GM15510 (cell line): ENCODE measurements around the gene TRPM5.

Experiments used
- POLR2A ChIP-seq: IDR thresholded peaks from 3 replicates; pipeline ENCODE4 v1.6.1; 2011; ENCODE audit warnings: borderline replicate concordance; ENCODE audit not compliant: insufficient read length; ENCODE audit errors: extremely low read depth

TRPM5 gene

DNA sequence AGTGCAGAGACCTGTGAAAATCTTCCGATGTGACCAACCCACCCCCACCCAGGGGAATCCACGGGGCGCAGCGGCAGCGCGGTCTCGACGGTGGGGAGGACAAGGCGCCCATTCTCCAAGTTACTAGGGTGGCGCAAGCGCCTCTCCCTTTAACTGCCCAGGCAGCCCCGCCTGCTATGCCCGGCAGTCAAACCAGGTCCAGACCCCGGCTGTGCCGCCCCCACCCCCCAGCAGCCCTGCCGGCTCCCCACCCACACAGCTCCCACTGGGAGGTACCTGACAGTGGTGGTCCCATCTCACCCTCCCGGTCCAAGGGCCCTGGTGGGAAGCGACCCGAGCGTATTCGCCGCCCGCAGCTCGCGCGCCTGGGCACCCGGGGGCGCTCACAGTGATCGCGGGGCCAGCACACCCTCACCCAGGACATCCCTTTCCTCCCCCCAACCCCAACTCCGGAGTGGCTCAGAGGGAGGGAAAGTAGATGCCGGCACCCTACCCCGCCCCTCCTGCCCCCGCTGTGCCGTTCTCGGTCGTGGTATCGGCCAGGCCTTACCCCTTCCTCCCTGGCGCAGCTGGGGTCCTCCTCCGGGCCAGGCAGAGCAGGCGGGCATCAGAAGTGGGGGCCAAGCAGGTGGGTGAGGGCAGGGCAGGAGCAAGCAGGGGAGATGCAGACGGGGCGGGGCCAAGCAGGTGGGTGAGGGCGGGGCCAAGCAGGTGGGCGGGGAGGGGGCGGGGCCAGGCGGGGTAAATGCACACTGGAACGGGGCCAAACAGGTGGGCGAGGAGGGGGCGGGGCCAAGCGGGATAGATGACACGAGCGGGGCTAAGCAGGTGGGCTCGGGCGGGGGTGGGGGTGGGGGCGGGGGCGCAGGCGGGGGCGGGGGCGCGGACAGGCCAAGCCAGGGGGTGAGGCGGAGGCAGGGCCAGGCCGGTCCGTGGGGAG, at the start of gene TRPM5:
Gene TRPM5, minus strand, starts transcription at position 634 of the 940 bp plus-strand sequence. CDS start 21,478 bp downstream, outside the sequence.
- TF ChIP-seq POLR2A: no peak

DNA sequence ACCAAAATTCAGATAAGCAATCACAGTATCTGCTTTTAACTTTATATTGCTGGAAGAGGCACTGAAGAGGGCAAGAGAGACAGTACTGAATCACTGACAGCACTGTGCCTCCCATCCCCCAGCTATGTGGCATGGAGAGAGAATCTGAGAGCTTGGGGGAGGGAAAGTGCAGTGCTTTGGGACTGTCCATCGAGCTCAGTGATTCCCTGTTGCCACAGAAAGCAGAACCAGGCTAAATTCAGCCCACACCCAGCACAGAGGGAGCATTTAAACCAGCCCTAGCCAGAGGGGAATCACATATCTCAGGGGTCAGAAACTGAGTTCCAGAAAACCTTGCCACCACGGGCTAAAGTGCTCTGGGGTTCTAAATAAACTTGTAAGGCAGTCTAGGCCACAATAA, 44.8 kb upstream of the TRPM5 start:
- TF ChIP-seq POLR2A: no peak

DNA sequence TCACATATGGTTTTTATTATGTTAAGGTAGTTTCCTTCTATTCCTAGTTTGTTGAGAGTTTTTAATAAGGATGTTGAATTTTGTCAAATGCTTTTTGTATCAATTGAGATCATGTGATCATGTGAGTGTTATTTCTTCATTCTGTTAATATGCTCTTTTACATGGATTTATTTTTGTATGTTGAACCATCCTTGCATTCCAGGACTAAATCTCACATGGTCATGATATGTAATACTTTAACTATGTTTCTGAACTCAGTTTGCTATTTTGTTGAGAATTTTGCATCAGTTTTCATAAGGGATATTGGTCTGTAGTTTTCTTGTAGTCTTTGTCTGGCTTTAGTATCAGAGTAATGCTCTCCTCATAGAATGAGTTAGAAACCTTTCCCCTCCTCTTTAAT, 43.7 kb upstream of the TRPM5 start:
- no peak for TF ChIP-seq POLR2A

- no peak for TF ChIP-seq POLR2A
Measured at GRCh38 chr11:2484576-2485125, 40.3 kb upstream of the TRPM5 start.

GRCh38 chr11:2483426-2483825, 39.1 kb upstream of the TRPM5 start:
- no peak for TF ChIP-seq POLR2A

DNA sequence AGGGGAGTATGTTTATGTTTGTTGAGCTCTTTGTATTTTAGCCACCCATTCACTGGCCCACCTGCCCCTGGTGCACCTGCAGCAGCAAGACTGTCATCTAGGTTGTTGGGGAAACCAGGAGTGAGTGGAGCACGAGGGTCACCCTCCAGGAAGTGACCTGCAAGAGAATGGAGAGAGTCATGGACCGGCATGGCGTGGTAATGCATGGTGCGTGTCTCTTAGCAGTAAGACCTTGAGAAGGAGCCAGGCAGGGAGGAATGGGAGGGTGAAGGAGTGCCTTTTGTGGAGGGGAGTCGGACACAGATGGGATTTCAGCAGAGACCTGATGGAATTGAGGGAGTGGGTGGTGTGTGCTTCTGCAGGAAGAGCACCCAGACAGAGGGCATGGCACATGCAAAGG, 38.4 kb upstream of the TRPM5 start:
- TF ChIP-seq POLR2A: no peak

DNA sequence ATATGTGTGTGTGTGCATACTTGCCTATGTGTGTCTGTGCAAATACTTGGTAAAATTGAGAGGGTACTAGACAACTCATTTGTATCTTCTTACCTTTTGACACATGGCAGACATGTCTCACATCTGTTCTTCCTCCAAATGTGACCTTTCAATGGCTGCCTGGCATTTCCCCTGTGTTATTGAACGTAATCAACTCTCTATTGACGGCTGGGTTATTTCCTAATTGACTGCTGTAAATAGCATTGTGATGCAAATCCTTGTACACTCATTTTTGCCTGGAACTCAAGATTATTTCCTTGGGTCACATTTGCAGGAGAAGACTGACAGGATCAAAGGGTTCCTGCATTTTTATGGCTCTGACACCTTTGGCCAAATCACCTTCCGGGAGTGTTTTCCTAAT, 37.9 kb upstream of the TRPM5 start:
- no peak for TF ChIP-seq POLR2A

GRCh38 chr11:2481253-2481652, 36.9 kb upstream of the TRPM5 start:
- no peak for TF ChIP-seq POLR2A

GRCh38 chr11:2480874-2481220, 36.5 kb upstream of the TRPM5 start:
- TF ChIP-seq POLR2A: no peak

GRCh38 chr11:2477936-2478335, 33.6 kb upstream of the TRPM5 start:
- no peak for TF ChIP-seq POLR2A

GRCh38 chr11:2477254-2477653, 32.9 kb upstream of the TRPM5 start:
- no peak for TF ChIP-seq POLR2A

- TF ChIP-seq POLR2A: no peak
Measured at GRCh38 chr11:2475136-2475918, 31.0 kb upstream of the TRPM5 start.

GRCh38 chr11:2474059-2474901, 30.0 kb upstream of the TRPM5 start:
- TF ChIP-seq POLR2A: no peak

DNA sequence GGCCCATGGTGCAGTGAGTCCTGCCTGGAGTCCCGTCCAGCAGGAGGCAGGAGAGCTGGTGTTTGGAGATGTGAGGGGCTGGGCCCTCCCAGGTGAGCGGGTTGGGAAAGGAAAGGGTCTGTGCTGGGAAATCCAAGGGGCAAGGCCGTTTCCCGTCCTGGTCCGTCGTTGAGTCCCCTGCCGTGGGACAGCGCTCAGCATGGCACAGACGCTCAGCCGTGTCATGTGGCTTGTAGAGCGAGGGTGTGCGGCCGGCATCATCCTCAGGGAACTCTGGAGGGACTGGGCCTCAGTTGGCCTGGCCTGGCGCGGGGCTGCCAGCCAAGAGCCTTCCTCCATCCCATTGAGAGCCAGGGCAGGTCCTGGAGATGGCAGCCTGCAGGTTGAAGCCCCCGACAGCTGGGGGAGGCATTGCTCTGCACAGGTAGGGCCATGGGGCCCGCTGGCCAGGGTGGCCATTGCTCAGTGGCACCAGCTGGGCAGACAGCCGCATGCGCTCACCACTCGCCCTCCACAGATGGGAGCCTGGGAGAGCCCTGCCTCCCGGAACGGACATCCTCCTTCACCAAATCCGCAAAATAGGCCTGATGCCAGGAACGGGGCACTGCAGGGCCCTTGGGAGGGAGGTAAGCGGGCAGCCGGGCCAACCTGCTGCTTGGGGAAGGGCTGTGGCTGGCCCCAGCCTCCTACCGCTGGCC, 29.2 kb upstream of the TRPM5 start:
- no peak for TF ChIP-seq POLR2A

DNA sequence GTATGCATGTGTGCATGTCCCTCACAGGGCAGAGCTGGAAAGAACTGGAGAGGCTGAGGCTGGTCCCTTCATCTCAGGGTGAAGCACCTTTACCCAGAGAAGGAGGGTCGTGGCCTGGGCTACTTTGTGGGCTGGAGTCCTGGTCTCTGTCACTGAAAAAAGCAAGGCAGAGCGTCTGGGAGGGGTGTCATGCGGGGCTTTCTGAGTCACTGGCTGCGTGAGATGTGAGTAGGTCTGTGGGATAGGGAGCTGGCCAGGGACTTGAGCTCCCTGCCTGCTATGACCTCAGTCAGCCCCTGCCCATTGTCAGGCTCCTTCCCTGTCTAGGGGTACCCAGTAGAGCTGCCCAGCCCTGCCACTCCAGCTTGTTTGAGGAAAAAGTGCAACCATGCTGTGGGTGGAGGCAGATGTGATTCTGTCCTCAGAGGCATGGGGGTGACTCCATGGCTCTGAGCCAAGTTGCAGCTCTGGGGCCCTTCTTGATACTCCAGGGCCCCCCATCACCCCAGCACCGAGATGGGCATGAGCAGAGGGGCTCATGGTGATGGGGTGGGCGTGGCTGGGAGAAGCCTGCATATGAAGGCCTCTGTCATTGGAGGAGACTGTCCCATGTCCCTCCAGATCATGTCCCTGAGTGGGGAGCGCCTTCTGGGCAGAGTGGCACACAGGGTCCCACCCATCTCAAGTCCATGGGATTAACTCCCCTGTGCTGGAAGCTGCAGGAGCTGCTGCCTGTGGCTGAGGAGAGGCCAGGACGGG, 28.3 kb upstream of the TRPM5 start:
- TF ChIP-seq POLR2A: no peak
